ENCODE data around the gene TSPAN17.

The TSPAN17 gene

GRCh38 chr5:176621661-176622079 is 25.6 kb upstream of the TSPAN17 start:
- no peak for DNase-seq

- DNase-seq: no peak
Observed at GRCh38 chr5:176624142-176624541, 23.1 kb upstream of the TSPAN17 start.

- DNase-seq: no peak
Observed at GRCh38 chr5:176624938-176625337, 22.3 kb upstream of the TSPAN17 start.

GRCh38 chr5:176625512-176625911 is 21.8 kb upstream of the TSPAN17 start:
- DNase-seq: no peak

GRCh38 chr5:176625966-176626875 is 21.1 kb upstream of the TSPAN17 start:
- no peak for DNase-seq

GRCh38 chr5:176626876-176627236 is 20.4 kb upstream of the TSPAN17 start:
- DNase-seq: no peak

- no peak for DNase-seq
Observed at GRCh38 chr5:176627582-176627981, 19.7 kb upstream of the TSPAN17 start.

GRCh38 chr5:176628406-176629228 is 18.7 kb upstream of the TSPAN17 start:
- no peak for DNase-seq

GRCh38 chr5:176629317-176629852 is 17.9 kb upstream of the TSPAN17 start:
- no peak for DNase-seq

GRCh38 chr5:176629853-176630680 is 17.2 kb upstream of the TSPAN17 start, which contains the start of the genes EIF4E1B and SNCB:
EIF4E1B (plus strand) TSS chr5:176630675; CDS start chr5:176642788, 12,113 bp downstream.
SNCB (minus strand) TSS chr5:176630534; CDS start chr5:176629654, 880 bp downstream.
- peak; percentile 38 for DNase-seq

- no peak for DNase-seq
Observed at GRCh38 chr5:176630681-176631222, 16.5 kb upstream of the TSPAN17 start.

- DNase-seq: no peak
Observed at GRCh38 chr5:176631383-176632200, 15.7 kb upstream of the TSPAN17 start.

- no peak for DNase-seq
Observed at GRCh38 chr5:176632745-176633144, 14.5 kb upstream of the TSPAN17 start.

GRCh38 chr5:176633598-176633997 is 13.7 kb upstream of the TSPAN17 start:
- no peak for DNase-seq

- peak; percentile 20 for DNase-seq
Observed at GRCh38 chr5:176636426-176636825, 10.9 kb upstream of the TSPAN17 start.

GRCh38 chr5:176637556-176637955 is 9.7 kb upstream of the TSPAN17 start:
- DNase-seq: no peak

- no peak for DNase-seq
Observed at GRCh38 chr5:176638437-176638836, 8.8 kb upstream of the TSPAN17 start.

GRCh38 chr5:176639208-176639607 is 8.1 kb upstream of the TSPAN17 start:
- DNase-seq: no peak

GRCh38 chr5:176639981-176640380 is 7.3 kb upstream of the TSPAN17 start:
- DNase-seq: peak; percentile 12

GRCh38 chr5:176640616-176641015 is 6.7 kb upstream of the TSPAN17 start:
- no peak for DNase-seq
